ENCODE results near the gene ALDH1A3.
"Not testable (repeated sequence)": the region's sequence is repeated elsewhere in the genome, so short reads cannot be mapped to it uniquely, and the experiment has no call there.

The ALDH1A3 gene

GRCh38 chr15:100879464-100880138, at the start of gene ALDH1A3:
Gene ALDH1A3 (plus strand): TSS chr15:100879831. CDS start chr15:100879908, 77 bp downstream.
- peak; percentile 4 for DNase-seq (ENCODE audit: low read depth)

GRCh38 chr15:100831467-100831866, 48.2 kb upstream of the ALDH1A3 start:
- no peak for DNase-seq (ENCODE audit: low read depth)

GRCh38 chr15:100832149-100832942, 47.3 kb upstream of the ALDH1A3 start:
- DNase-seq (ENCODE audit: low read depth), result no peak

- DNase-seq (ENCODE audit: low read depth), result no peak
These were observed 45.9 kb upstream of the ALDH1A3 start for GRCh38 chr15:100833417-100834389.

GRCh38 chr15:100834731-100835130, 44.9 kb upstream of the ALDH1A3 start:
- no peak for DNase-seq (ENCODE audit: low read depth)

- DNase-seq (ENCODE audit: low read depth), result no peak
These were observed 44.0 kb upstream of the ALDH1A3 start for GRCh38 chr15:100835636-100836035.

- no peak for DNase-seq (ENCODE audit: low read depth)
These were observed 43.1 kb upstream of the ALDH1A3 start for GRCh38 chr15:100836501-100836900.

- no peak for DNase-seq (ENCODE audit: low read depth)
These were observed 38.2 kb upstream of the ALDH1A3 start for GRCh38 chr15:100841426-100841825.

- no peak for DNase-seq (ENCODE audit: low read depth)
These were observed 36.6 kb upstream of the ALDH1A3 start for GRCh38 chr15:100842756-100843730.

GRCh38 chr15:100844167-100844566, 35.5 kb upstream of the ALDH1A3 start:
- no peak for DNase-seq (ENCODE audit: low read depth)

GRCh38 chr15:100844778-100845177, 34.9 kb upstream of the ALDH1A3 start:
- no peak for DNase-seq (ENCODE audit: low read depth)

GRCh38 chr15:100847194-100847593, 32.4 kb upstream of the ALDH1A3 start:
- DNase-seq (ENCODE audit: low read depth), result no peak

- DNase-seq (ENCODE audit: low read depth), result peak; percentile 39
These were observed 30.4 kb upstream of the ALDH1A3 start for GRCh38 chr15:100849021-100849854.

- no peak for DNase-seq (ENCODE audit: low read depth)
These were observed 29.8 kb upstream of the ALDH1A3 start for GRCh38 chr15:100849855-100850218.

GRCh38 chr15:100851428-100852015, 28.1 kb upstream of the ALDH1A3 start:
- not testable (repeated sequence) for DNase-seq (ENCODE audit: low read depth)

- DNase-seq (ENCODE audit: low read depth), result no peak
These were observed 27.0 kb upstream of the ALDH1A3 start for GRCh38 chr15:100852630-100853029.

GRCh38 chr15:100853676-100854440, 25.8 kb upstream of the ALDH1A3 start:
- DNase-seq (ENCODE audit: low read depth), result no peak

- no peak for DNase-seq (ENCODE audit: low read depth)
These were observed 22.8 kb upstream of the ALDH1A3 start for GRCh38 chr15:100856867-100857266.

- no peak for DNase-seq (ENCODE audit: low read depth)
These were observed 21.3 kb upstream of the ALDH1A3 start for GRCh38 chr15:100858294-100858693.
